DOHH2 (cell line): ENCODE data around the gene SYK.

ENCODE experiments used
- H3F3A ChIP-seq: fragments of 200-600 bp; sonication (generic), shearing (Covaris generic); 2 replicates; pipeline ENCODE4 v1.6.0; 2016; ENCODE audit warnings: antibody characterized with exemption, mild to moderate bottlenecking; ENCODE audit not compliant: control insufficient read depth, insufficient read depth
- H3K27ac ChIP-seq: fragments of 200-600 bp; sonication (generic); 2 replicates; pipeline ENCODE4 v1.5.1; 2014; ENCODE audit warnings: low read depth, mild to moderate bottlenecking, low read length, moderate library complexity
- H3K27me3 ChIP-seq: fragments of 200-600 bp; sonication (generic); 2 replicates; pipeline ENCODE4 v1.6.1; 2014; ENCODE audit warnings: mild to moderate bottlenecking, low read length, mixed read lengths; ENCODE audit not compliant: control insufficient read depth
- H3K36me3 ChIP-seq: fragments of 200-600 bp; sonication (generic); 2 replicates; pipeline ENCODE4 v1.6.1; 2014; ENCODE audit warnings: mild to moderate bottlenecking, low read length, moderate library complexity, mixed read lengths; ENCODE audit not compliant: control insufficient read depth
- H3K4me1 ChIP-seq: fragments of 200-600 bp; sonication (generic); 2 replicates; pipeline ENCODE4 v1.6.1; 2014; ENCODE audit warnings: mild to moderate bottlenecking, low read length, mixed read lengths; ENCODE audit not compliant: control insufficient read depth
- H3K4me2 ChIP-seq: fragments of 200-600 bp; sonication (generic); 2 replicates; pipeline ENCODE4 v1.6.0; 2014; ENCODE audit warnings: mild to moderate bottlenecking, low read length, moderate library complexity
- H3K4me3 ChIP-seq: fragments of 200-600 bp; sonication (generic); 2 replicates; pipeline ENCODE4 v1.5.1; 2014; ENCODE audit warnings: mild to moderate bottlenecking, low read length, mixed read lengths
- H3K79me2 ChIP-seq: fragments of 200-600 bp; sonication (generic); 2 replicates; pipeline ENCODE4 v1.6.1; 2014; ENCODE audit warnings: mild to moderate bottlenecking, low read length, mixed read lengths; ENCODE audit not compliant: control insufficient read depth
- H3K9me2 ChIP-seq: fragments of 200-600 bp; sonication (generic); replicated peaks from 2 replicates; pipeline ENCODE4 v1.6.1; 2014; ENCODE audit warnings: mild to moderate bottlenecking, low read length, mixed read lengths; ENCODE audit not compliant: control insufficient read depth
- H3K9me3 ChIP-seq: fragments of 200-600 bp; sonication (generic); 2 replicates; pipeline ENCODE4 v1.6.1; 2014; ENCODE audit warnings: antibody characterized with exemption, low read length, mixed read lengths; ENCODE audit not compliant: control insufficient read depth, insufficient read depth
- H4K20me1 ChIP-seq: fragments of 200-600 bp; sonication (generic); 2 replicates; pipeline ENCODE4 v1.6.0; 2014; ENCODE audit warnings: low read depth, mild to moderate bottlenecking, antibody characterized with exemption, low read length, moderate library complexity; ENCODE audit not compliant: control insufficient read depth, insufficient read depth
- CTCF ChIP-seq: fragments of 200-600 bp; sonication (generic); IDR thresholded peaks from one replicate; pipeline ENCODE4 v1.5.1; 2014; ENCODE audit warnings: antibody characterized with exemption, mild to moderate bottlenecking, low read depth, low read length; ENCODE audit not compliant: poor library complexity, severe bottlenecking
- EZH2phosphoT487 ChIP-seq: fragments of 200-600 bp; sonication (generic); IDR thresholded peaks from 2 replicates; pipeline ENCODE4 v1.6.1; 2017; ENCODE audit warnings: borderline replicate concordance, mild to moderate bottlenecking, antibody characterized with exemption, low read length, moderate library complexity, mixed read lengths

Gene SYK

GRCh38 chr9:90880669-90881068 is 79.0 kb downstream of the SYK start:
- Histone ChIP-seq H4K20me1 (no peaks in the 10 kb centered on the region), H3K79me2 (no peaks in the 10 kb centered on the region), H3K9me2 (no peaks in the 10 kb centered on the region), H3K4me1 (peaks cover 47% of the 10 kb centered on the region), H3K27me3 (no peaks in the 10 kb centered on the region), H3K4me3 (0 out of 2 replicates have a peak overlapping the region, but pooled peaks have one; percentile 15), H3K27ac (peak overlapping the region; percentile 50), H3F3A (peaks cover 43% of the 10 kb centered on the region), H3K4me2 (peak overlapping the region; percentile 38; the same call in 1 of the 2 replicates), H3K36me3 (peaks cover 96% of the 10 kb centered on the region), H3K9me3 (peaks cover 13% of the 10 kb centered on the region; the same call in 1 of the 2 replicates)
- TF ChIP-seq EZH2phosphoT487 (no peak), CTCF (no peak)

GRCh38 chr9:90881648-90882047 is 80.0 kb downstream of the SYK start:
- Histone ChIP-seq H3K27ac (peak overlapping the region; percentile 50), H3K9me2 (no peaks in the 10 kb centered on the region), H3K27me3 (no peaks in the 10 kb centered on the region), H3F3A (peaks cover 41% of the 10 kb centered on the region), H3K4me3 (no peak overlapping the region), H3K4me2 (no peak overlapping the region), H3K79me2 (no peaks in the 10 kb centered on the region), H3K4me1 (peaks cover 47% of the 10 kb centered on the region), H4K20me1 (no peaks in the 10 kb centered on the region), H3K9me3 (peaks cover 13% of the 10 kb centered on the region; the same call in 1 of the 2 replicates), H3K36me3 (peaks cover 97% of the 10 kb centered on the region)
- TF ChIP-seq CTCF, result no peak
- TF ChIP-seq EZH2phosphoT487, result no peak

- peaks cover 40% of the 10 kb centered on the region for H3K4me1 ChIP-seq
- H3F3A ChIP-seq, result peaks cover 41% of the 10 kb centered on the region
- H3K27ac ChIP-seq, result no peak overlapping the region
- H3K4me3 ChIP-seq, result no peak overlapping the region
- no peaks in the 10 kb centered on the region for H3K9me2 ChIP-seq
- no peaks in the 10 kb centered on the region for H4K20me1 ChIP-seq
- H3K27me3 ChIP-seq, result no peaks in the 10 kb centered on the region
- no peak overlapping the region for H3K4me2 ChIP-seq
- H3K79me2 ChIP-seq, result no peaks in the 10 kb centered on the region
- peaks cover 13% of the 10 kb centered on the region; the same call in 1 of the 2 replicates for H3K9me3 ChIP-seq
- TF ChIP-seq CTCF (no peak), EZH2phosphoT487 (no peak)
- H3K36me3 ChIP-seq, result peaks cover 96% of the 10 kb centered on the region
These were observed 81.5 kb downstream of the SYK start for GRCh38 chr9:90882991-90883600.
